Esophagus squamous epithelium (tissue), 5 donors: ENCODE measurements around the gene MAN1C1. TPM values are rescaled to one million over a fixed set of nuclear protein-coding genes. Genes with fewer than 3 reads are reported as not detected.
"Not testable (repeated sequence)": the region's sequence is repeated elsewhere in the genome, so short reads cannot be mapped to it uniquely, and the experiment has no call there.

Experiments
- DNase-seq: peaks from one replicate; lab custom pipeline; 2025; lab: John Stamatoyannopoulos, UW
- H3K27ac ChIP-seq, 4 donors: fragments of 200-600 bp; sonication (generic); one replicate each; pipeline ENCODE4 v1.5.1; 2016 to 2019; ENCODE audit warnings: mild to moderate bottlenecking in 1 of 4
- H3K27me3 ChIP-seq, 4 donors: fragments of 200-600 bp; sonication (generic); 1 replicate in 3 of 4; 2 replicates in 1 of 4; pipeline versions ENCODE4 v1.5.1 to v1.6.0; 2017 to 2021; ENCODE audit warnings: antibody characterized with exemption in 1 of 4
- H3K36me3 ChIP-seq, 3 donors: fragments of 200-600 bp; sonication (generic); one replicate each; pipeline ENCODE4 v1.5.1; 2016 to 2019
- H3K4me1 ChIP-seq, 3 donors: fragments of 200-600 bp; sonication (generic); one replicate each; pipeline ENCODE4 v1.5.1; 2017 to 2019
- H3K4me3 ChIP-seq, 4 donors: fragments of 200-600 bp; sonication (generic); 1 replicate in 3 of 4; 2 replicates in 1 of 4; pipeline ENCODE4 v1.5.1; 2016 to 2019; ENCODE audit warnings: mild to moderate bottlenecking in 2 of 4, moderate library complexity in 1 of 4
- H3K9me3 ChIP-seq, 3 donors: fragments of 200-600 bp; sonication (generic); one replicate each; pipeline ENCODE4 v1.5.1; 2016 to 2019
- POLR2A ChIP-seq, 4 donors: fragments of 450-650 bp; IDR thresholded peaks; one replicate each; pipeline ENCODE4 v1.6.1; 2017; ENCODE audit warnings: antibody characterized with exemption in 4 of 4, mild to moderate bottlenecking in 4 of 4, moderate library complexity in 3 of 4
- WGBS, 2 donors: methylation state at CpG; one replicate each; pipeline ENCODE4 v1.1.5; 2018; 5-methylcytosine and 5-hydroxymethylcytosine counted together
- intact Hi-C: fragments of 100-400 bp; cut with DNase I; formaldehyde crosslinking; loops from one replicate; pipeline ENCODE4 v1.15.0; 2022
- total RNA-seq, 4 donors: library from RNA; depleted of rRNA; stranded (reverse); fragments of >200 nt; gene quantifications; one replicate each; pipeline ENCODE4 v1.1.0, GENCODE V29; 2016
- TF ChIP-seq, protein P1 (sequence below), 6 experiments: fragments of 450-650 bp in 4 of 6; fragments of 200-600 bp in 2 of 6; sonication (generic) in 2 of 6; IDR thresholded peaks; one replicate each; pipeline ENCODE4 v1.5.1; 2016 to 2019; ENCODE audit warnings: antibody characterized with exemption in 6 of 6, mild to moderate bottlenecking in 4 of 6, moderate library complexity in 4 of 6
- donor health status: DM: yes; HTN: yes; CAD: no.

MAN1C1 gene
- total RNA-seq, 4 donors from 2014 or later, result 0.91 to 7.4 (median 3.8) TPM

DNA sequence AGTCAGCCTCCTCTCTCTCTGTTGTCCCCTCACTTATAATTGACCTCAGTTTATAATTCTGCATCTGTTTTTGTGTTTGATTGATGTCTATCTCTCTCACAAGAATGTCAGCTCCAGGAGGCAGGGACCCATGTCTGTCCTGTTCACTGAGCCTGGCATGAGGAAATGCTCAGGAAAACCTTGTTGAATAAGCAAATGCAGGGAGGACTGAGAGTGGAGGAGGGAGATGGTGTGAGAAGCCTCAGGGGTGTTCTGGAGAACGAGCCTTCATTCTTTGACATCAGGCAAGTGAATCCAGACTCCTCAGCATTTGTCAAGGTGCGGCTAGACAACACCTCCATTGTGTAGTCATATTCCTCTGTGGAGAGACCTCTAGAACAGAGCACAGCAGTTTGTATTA lies 45.5 kb downstream of the MAN1C1 start:
- H3K27me3 ChIP-seq, result no peaks in the 10 kb centered on the region
- no peak overlapping the region for H3K27ac ChIP-seq
- no peak for TF ChIP-seq POLR2A (IDR thresholded peaks at IDR 0.05)
- TF ChIP-seq, protein P1, sequence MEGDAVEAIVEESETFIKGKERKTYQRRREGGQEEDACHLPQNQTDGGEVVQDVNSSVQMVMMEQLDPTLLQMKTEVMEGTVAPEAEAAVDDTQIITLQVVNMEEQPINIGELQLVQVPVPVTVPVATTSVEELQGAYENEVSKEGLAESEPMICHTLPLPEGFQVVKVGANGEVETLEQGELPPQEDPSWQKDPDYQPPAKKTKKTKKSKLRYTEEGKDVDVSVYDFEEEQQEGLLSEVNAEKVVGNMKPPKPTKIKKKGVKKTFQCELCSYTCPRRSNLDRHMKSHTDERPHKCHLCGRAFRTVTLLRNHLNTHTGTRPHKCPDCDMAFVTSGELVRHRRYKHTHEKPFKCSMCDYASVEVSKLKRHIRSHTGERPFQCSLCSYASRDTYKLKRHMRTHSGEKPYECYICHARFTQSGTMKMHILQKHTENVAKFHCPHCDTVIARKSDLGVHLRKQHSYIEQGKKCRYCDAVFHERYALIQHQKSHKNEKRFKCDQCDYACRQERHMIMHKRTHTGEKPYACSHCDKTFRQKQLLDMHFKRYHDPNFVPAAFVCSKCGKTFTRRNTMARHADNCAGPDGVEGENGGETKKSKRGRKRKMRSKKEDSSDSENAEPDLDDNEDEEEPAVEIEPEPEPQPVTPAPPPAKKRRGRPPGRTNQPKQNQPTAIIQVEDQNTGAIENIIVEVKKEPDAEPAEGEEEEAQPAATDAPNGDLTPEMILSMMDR (IDR thresholded peaks at IDR 0.05), result no peak
- peaks cover 5 to 47% (median 21%) of the 10 kb centered on the region in 3 donors for H3K4me1 ChIP-seq
- H3K4me3 ChIP-seq, result no peak overlapping the region
- intact Hi-C loops, result no loop called here
- no peak for DNase-seq
- H3K9me3 ChIP-seq, result no peaks in the 10 kb centered on the region
- H3K36me3 ChIP-seq, result no peaks in the 10 kb centered on the region
- WGBS, 2 donors, result 88 to 94% methylated on average over 2 of the region's 2 CpGs

DNA sequence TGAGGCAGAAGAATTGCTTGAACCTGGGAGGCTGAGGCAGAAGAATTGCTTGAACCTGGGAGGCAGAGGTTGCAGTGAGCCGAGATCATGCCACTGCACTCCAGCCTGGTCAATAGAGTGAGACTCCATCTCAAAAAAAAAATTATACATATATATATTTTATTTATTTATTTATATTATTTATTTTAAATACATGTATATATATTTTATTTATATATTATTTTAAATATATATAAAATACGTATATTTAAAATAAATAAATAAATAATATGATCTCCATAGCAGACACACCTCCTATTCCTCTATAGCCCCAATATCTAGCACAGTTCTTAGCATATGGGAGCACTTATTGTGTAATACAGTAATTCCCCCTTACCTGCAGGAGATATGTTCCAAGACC lies 46.4 kb downstream of the MAN1C1 start:
- H3K36me3 ChIP-seq, H3K9me3 ChIP-seq, H3K27ac ChIP-seq, H3K27me3 ChIP-seq, DNase-seq, intact Hi-C loops, H3K4me3 ChIP-seq: not testable (repeated sequence)
- 89 to 97% methylated on average over 2 of the region's 2 CpGs for WGBS, 2 donors
- peaks cover 5 to 40% (median 17%) of the 10 kb centered on the region in 3 donors for H3K4me1 ChIP-seq

DNA sequence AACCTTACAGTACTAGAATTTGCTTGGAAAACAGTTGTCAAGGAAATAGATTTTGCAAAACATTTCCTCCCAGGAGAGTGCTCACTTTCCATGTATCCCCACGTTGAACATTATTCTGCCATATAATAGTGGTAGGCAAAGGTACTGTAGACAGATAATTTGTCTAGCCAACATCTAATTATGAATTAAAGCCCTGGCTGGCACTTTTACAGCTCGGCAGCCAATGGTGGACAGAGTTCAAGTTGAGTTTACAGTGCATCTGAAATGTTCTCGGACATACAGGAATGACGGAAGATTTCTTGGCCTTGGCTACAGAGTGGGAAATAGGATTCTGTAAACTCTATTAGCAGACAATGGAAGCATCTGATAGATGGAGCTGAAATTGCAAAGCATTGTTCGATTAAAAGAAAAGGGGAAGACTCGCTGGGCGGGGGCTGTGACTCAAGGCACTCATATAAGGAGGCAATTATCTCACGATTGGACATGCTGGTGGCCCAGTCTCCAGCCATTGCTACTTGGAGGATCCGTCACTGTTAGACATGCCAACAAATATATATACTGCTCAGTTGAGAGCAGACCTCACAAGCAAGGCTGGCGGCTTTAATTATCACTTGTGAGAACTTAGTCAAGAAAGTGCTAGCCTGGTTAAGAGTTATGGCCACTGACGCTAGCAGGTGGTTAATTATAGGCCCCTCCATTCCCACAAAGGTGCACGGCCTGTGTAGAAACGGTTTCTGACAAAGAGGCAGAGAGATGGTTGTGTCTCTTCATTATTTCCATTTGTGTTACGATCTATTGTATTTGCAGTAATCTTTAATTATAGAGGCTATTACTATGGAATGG lies 48.0 kb downstream of the MAN1C1 start:
- H3K27me3 ChIP-seq, result no peaks in the 10 kb centered on the region
- DNase-seq, result no peak
- H3K4me3 ChIP-seq, result no peak overlapping the region
- no peaks in the 10 kb centered on the region for H3K9me3 ChIP-seq
- no peaks in the 10 kb centered on the region for H3K36me3 ChIP-seq
- intact Hi-C loops, result no loop called here
- 75 to 79% methylated on average over 14 of the region's 14 CpGs for WGBS, 2 donors
- H3K4me1 ChIP-seq, result peaks cover 0 to 23% (median 6%) of the 10 kb centered on the region in 3 donors
- H3K27ac ChIP-seq, result peak overlapping the region in 2 of 4 donors; percentile 24 to 45
- TF ChIP-seq POLR2A (IDR thresholded peaks at IDR 0.05), result no peak
- TF ChIP-seq, protein P1 (IDR thresholded peaks at IDR 0.05), result peak in 1 of 6 experiments; percentile 13

DNA sequence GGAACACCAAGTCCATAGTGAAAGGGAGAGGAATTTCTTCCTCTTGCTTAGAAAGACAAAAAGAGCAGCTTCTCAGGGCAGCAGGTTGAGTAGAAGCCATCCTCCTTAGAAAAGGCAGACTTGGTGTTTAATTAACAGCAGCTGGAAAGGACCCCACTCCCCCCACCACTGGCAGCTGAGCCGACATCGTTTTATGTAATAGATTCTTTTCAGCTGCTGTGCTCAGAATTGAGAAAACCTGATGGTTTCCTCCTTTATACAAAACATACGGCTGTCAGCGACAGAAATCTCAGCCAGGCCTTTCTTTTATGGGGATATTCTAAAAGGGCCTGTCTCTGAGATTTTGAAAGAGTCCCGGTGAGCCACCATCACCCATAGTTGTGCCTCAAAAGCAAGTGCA lies 49.9 kb downstream of the MAN1C1 start:
- Histone ChIP-seq H3K27ac (no peak overlapping the region), H3K27me3 (no peaks in the 10 kb centered on the region), H3K36me3 (no peaks in the 10 kb centered on the region), H3K4me3 (no peak overlapping the region), H3K9me3 (no peaks in the 10 kb centered on the region), H3K4me1 (peaks cover 0 to 15% (median 4%) of the 10 kb centered on the region in 3 donors)
- WGBS, 2 donors, result 84 to 88% methylated on average over 4 to 5 of the region's 5 CpGs
- TF ChIP-seq, protein P1 (IDR thresholded peaks at IDR 0.05), result no peak
- TF ChIP-seq POLR2A (IDR thresholded peaks at IDR 0.05), result no peak
- DNase-seq, result no peak
- intact Hi-C loops, result no loop called here

DNA sequence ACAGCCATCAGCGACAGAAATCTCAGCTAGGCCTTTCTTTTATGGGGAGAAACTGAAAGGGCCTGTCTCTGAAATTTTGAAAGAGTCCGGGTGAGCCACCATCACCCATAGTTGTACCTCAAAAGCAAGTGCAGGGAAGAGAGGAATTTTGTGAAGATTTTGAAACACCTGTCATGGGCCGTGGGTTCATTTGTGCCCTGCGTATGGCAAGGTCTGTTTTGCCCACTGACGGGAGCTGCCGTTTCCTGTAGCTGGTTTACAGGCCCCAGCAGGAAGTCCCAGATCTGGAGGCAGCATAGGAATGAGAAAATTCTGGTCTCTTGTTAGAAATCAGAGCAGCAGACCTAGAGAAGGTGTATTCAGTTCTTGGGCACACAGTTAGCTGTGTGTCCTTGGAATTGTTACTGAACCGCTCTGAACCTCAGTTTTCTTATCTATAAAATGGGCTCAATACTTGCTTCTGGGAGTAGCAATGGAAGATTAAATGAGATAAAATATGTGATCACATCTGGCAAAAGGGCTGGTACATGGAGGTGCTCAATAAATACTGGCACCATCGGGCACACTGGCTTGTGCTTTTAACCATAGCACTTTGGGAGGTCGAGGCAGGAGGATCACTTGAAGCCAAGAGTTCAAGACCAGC lies 52.5 kb downstream of the MAN1C1 start:
- no peak for DNase-seq
- WGBS, 2 donors, result 87% methylated on average over 8 of the region's 9 CpGs
- TF ChIP-seq, protein P1 (IDR thresholded peaks at IDR 0.05), result no peak
- TF ChIP-seq POLR2A (IDR thresholded peaks at IDR 0.05), result no peak
- no peaks in the 10 kb centered on the region for H3K27me3 ChIP-seq
- H3K9me3 ChIP-seq, result no peaks in the 10 kb centered on the region
- H3K36me3 ChIP-seq, result no peaks in the 10 kb centered on the region
- H3K4me3 ChIP-seq, result no peak overlapping the region
- H3K4me1 ChIP-seq, result peaks cover 0 to 12% (median 4%) of the 10 kb centered on the region in 3 donors
- H3K27ac ChIP-seq, result no peak overlapping the region
- intact Hi-C loops, result no loop called here
